OCI-LY1 (cell line): Measurements from ENCODE around the gene DMRT3.

ENCODE experiments used
- H2AFZ ChIP-seq: fragments of 200-600 bp; sonication (generic), shearing (Covaris generic); 2 replicates; pipeline ENCODE4 v1.6.0; 2014; ENCODE audit warnings: antibody characterized with exemption, mild to moderate bottlenecking, low read length
- H3F3A ChIP-seq: fragments of 200-600 bp; sonication (generic), shearing (Covaris generic); 2 replicates; pipeline ENCODE4 v1.6.0; 2014; ENCODE audit warnings: mild to moderate bottlenecking, antibody characterized with exemption, low read length, moderate library complexity; ENCODE audit not compliant: insufficient read depth
- H3K27ac ChIP-seq: fragments of 200-600 bp; sonication (generic); 2 replicates; pipeline ENCODE4 v1.5.1; 2014; ENCODE audit warnings: low read length, mixed run types, mild to moderate bottlenecking, low read depth; ENCODE audit not compliant: poor library complexity, severe bottlenecking
- H3K27me3 ChIP-seq: fragments of 200-600 bp; sonication (generic); 2 replicates; pipeline ENCODE4 v1.6.0; 2014; ENCODE audit warnings: antibody characterized with exemption, mild to moderate bottlenecking, low read length, moderate library complexity; ENCODE audit not compliant: insufficient read depth
- H3K36me3 ChIP-seq: fragments of 200-600 bp; sonication (generic); 2 replicates; pipeline ENCODE4 v1.6.1; 2014; ENCODE audit warnings: mild to moderate bottlenecking, antibody characterized with exemption, low read length, moderate library complexity, mixed read lengths; ENCODE audit not compliant: insufficient read depth
- H3K4me1 ChIP-seq: fragments of 200-600 bp; sonication (generic); 2 replicates; pipeline ENCODE4 v1.5.1; 2014; ENCODE audit warnings: mild to moderate bottlenecking, low read length, moderate library complexity; ENCODE audit not compliant: insufficient read depth, severe bottlenecking
- H3K4me2 ChIP-seq: fragments of 200-600 bp; sonication (generic), shearing (Covaris generic); 2 replicates; pipeline ENCODE4 v1.6.1; 2014; ENCODE audit warnings: low read length
- H3K4me3 ChIP-seq: fragments of 200-600 bp; sonication (generic); 2 replicates; pipeline ENCODE4 v1.5.1; 2014; ENCODE audit warnings: low read length, low read depth, mild to moderate bottlenecking, mixed read lengths; ENCODE audit not compliant: poor library complexity, severe bottlenecking
- H3K79me2 ChIP-seq: fragments of 200-600 bp; shearing (Covaris generic); 2 replicates; pipeline ENCODE4 v1.6.1; 2016; ENCODE audit warnings: mixed run types, low read length, mixed read lengths; ENCODE audit not compliant: insufficient read depth
- H3K9ac ChIP-seq: fragments of 200-600 bp; sonication (generic), shearing (Covaris generic); 2 replicates; pipeline ENCODE4 v1.6.1; 2014; ENCODE audit warnings: mild to moderate bottlenecking, low read length, mixed read lengths
- H3K9me2 ChIP-seq: fragments of 200-600 bp; sonication (generic), shearing (Covaris generic); 2 replicates; pipeline ENCODE4 v1.6.1; 2014; ENCODE audit warnings: low read depth, mild to moderate bottlenecking, low read length, mixed read lengths
- H3K9me3 ChIP-seq: fragments of 200-600 bp; shearing (Covaris generic); 2 replicates; pipeline ENCODE4 v1.6.1; 2014; ENCODE audit warnings: low read length, mixed read lengths
- H4K20me1 ChIP-seq: fragments of 200-600 bp; sonication (generic), shearing (Covaris generic); 2 replicates; pipeline ENCODE4 v1.6.0; 2016; ENCODE audit warnings: mild to moderate bottlenecking, low read length; ENCODE audit not compliant: insufficient read depth
- CTCF ChIP-seq: fragments of 200-600 bp; sonication (generic), shearing (Covaris generic); IDR thresholded peaks from 2 replicates; pipeline ENCODE4 v1.5.1; 2017; ENCODE audit warnings: mild to moderate bottlenecking, antibody characterized with exemption, low read length, moderate library complexity, mixed read lengths
- EZH2 ChIP-seq: fragments of 200-600 bp; sonication (generic), shearing (Covaris generic); IDR thresholded peaks from 2 replicates; pipeline ENCODE4 v1.8.0; 2017; ENCODE audit warnings: borderline replicate concordance, mixed run types, mild to moderate bottlenecking, antibody characterized with exemption, low read length, moderate library complexity, mixed read lengths

Gene DMRT3

DNA sequence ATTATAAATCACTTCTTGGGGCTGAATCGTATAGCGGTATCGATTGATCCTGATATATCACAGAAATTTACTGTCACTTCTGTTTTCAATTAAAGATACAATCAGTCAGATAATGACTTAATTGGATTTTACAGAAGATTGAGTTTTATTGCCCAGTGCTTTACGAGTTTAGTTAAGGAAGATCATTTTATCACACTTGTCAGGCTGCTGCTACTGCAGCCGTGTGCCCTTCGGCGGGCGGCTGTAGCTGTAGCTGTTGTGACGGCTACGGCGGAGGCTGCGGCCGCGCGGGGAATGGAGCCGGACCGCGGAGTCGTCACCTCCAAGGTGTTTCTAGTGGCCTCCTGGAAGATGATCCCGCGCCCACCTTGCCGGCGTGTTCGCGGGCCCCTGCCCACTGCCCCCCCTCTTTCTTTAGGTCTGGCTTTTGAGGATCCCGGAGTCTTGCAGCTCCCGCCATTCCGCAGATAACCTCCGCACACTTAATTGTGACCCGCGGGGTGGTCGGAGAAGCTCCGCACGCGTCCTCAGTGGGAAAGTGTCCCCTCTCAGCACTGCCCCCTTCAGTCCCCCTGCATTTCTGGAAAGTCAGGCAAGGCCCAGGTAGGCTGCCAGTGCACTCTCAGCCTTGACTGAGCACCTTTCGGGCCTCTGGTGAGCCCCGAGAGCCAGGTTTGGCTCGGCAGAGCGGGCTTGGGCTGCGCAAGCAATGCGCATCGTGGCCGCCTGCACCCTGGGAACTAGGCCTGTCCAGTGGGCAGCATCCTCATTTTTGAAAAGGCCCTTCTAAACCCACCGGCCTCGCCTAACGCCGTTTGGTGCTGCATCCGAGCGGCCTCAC is 6.9 kb upstream of the DMRT3 start:
- H3K9ac ChIP-seq: no peak overlapping the region
- H3K27ac ChIP-seq: no peak overlapping the region
- no peaks in the 10 kb centered on the region for H4K20me1 ChIP-seq
- no peak overlapping the region for H3K4me3 ChIP-seq
- no peaks in the 10 kb centered on the region for H3K27me3 ChIP-seq
- H3K9me2 ChIP-seq: no peaks in the 10 kb centered on the region
- no peak overlapping the region for H3K4me2 ChIP-seq
- H3K36me3 ChIP-seq: no peaks in the 10 kb centered on the region
- H3K9me3 ChIP-seq: no peaks in the 10 kb centered on the region
- peaks cover 9% of the 10 kb centered on the region for H3K4me1 ChIP-seq
- TF ChIP-seq EZH2 (no peak), CTCF (no peak)
- H3K79me2 ChIP-seq: no peaks in the 10 kb centered on the region
- H3F3A ChIP-seq: no peaks in the 10 kb centered on the region
- H2AFZ ChIP-seq: no peak overlapping the region

GRCh38 chr9:970151-970996 is 6.1 kb upstream of the DMRT3 start:
- no peak for TF ChIP-seq EZH2
- TF ChIP-seq CTCF: no peak
- H2AFZ ChIP-seq: no peak overlapping the region
- H4K20me1 ChIP-seq: no peaks in the 10 kb centered on the region
- no peaks in the 10 kb centered on the region for H3K9me3 ChIP-seq
- no peaks in the 10 kb centered on the region for H3K36me3 ChIP-seq
- H3K9ac ChIP-seq: no peak overlapping the region
- peaks cover 9% of the 10 kb centered on the region for H3K4me1 ChIP-seq
- no peaks in the 10 kb centered on the region for H3F3A ChIP-seq
- no peak overlapping the region for H3K4me3 ChIP-seq
- no peak overlapping the region for H3K27ac ChIP-seq
- H3K4me2 ChIP-seq: no peak overlapping the region
- H3K27me3 ChIP-seq: no peaks in the 10 kb centered on the region
- H3K9me2 ChIP-seq: no peaks in the 10 kb centered on the region
- no peaks in the 10 kb centered on the region for H3K79me2 ChIP-seq

DNA sequence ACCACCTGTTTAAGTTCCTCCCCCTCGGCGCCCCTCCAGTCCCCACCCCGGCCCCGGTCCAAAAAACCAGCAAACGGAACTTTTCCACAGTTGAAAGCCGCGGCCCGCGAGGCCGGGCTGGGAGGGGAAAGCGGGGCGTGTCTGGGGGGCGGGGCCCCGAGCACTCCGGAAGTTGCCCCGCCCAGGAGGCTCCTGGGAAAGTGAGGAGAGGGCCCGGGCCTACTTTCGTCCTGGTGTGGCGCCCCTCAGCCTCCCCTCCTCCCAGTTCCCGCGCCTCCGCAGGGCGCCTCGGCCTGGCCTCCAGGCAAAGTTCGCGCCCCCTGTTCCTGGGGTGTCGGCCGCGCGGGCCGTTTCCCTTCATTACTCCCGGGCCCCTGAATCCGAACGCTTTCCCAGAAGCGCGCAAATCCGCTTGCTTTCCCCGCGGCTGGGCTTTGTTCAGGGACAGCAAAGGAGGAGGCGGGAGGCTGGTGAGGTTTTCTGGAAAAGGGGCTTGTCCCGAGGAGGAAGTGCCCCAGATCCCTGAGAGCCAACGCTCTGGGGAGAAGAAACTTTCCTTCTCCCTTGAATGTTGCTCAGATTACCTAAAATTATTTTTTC is 4.5 kb upstream of the DMRT3 start:
- H3K9me3 ChIP-seq: no peaks in the 10 kb centered on the region

More for the DNA sequence above, 4.5 kb upstream of the DMRT3 start:
- Histone ChIP-seq H3K4me3 (no peak overlapping the region), H3K4me1 (peaks cover 9% of the 10 kb centered on the region), H4K20me1 (no peaks in the 10 kb centered on the region), H3K9ac (no peak overlapping the region), H3K9me2 (no peaks in the 10 kb centered on the region), H3K4me2 (no peak overlapping the region), H3K27me3 (no peaks in the 10 kb centered on the region), H3K79me2 (no peaks in the 10 kb centered on the region), H2AFZ (no peak overlapping the region), H3F3A (no peaks in the 10 kb centered on the region), H3K27ac (no peak overlapping the region), H3K36me3 (no peaks in the 10 kb centered on the region)
- TF ChIP-seq EZH2: no peak
- no peak for TF ChIP-seq CTCF
